Esophagus muscularis mucosa (tissue), 4 donors: ENCODE data around the gene NOTO. TPM values are rescaled to one million over a fixed set of nuclear protein-coding genes. Genes with fewer than 3 reads are reported as not detected.
"Not testable (repeated sequence)": the region's sequence is repeated elsewhere in the genome, so short reads cannot be mapped to it uniquely, and the experiment has no call there.

Experiments
- DNase-seq: peaks from one replicate; pipeline ENCODE4 v3.0.0-alpha.2; 2017; ENCODE audit errors: extremely low spot score
- H3K27ac ChIP-seq, 4 donors: fragments of 200-600 bp; sonication (generic); replicated peaks in 1 of 4; 1 replicate in 3 of 4; 2 replicates in 1 of 4; pipeline ENCODE4 v1.5.1; 2016 to 2019; ENCODE audit warnings: mild to moderate bottlenecking in 1 of 4
- H3K27me3 ChIP-seq, 4 donors: fragments of 200-600 bp; sonication (generic); one replicate each; pipeline versions ENCODE4 v1.5.1 to v1.6.0; 2016 to 2019
- H3K36me3 ChIP-seq, 4 donors: fragments of 200-600 bp; sonication (generic); one replicate each; pipeline ENCODE4 v1.5.1; 2016 to 2019
- H3K4me1 ChIP-seq, 4 donors: fragments of 200-600 bp; sonication (generic); one replicate each; pipeline ENCODE4 v1.5.1; 2016 to 2019
- H3K4me3 ChIP-seq, 4 donors: fragments of 200-600 bp; sonication (generic); 1 replicate in 2 of 4; 2 replicates in 2 of 4; pipeline ENCODE4 v1.5.1; 2016 to 2019; ENCODE audit warnings: mild to moderate bottlenecking in 4 of 4, moderate library complexity in 1 of 4
- H3K9me3 ChIP-seq, 4 donors: fragments of 200-600 bp; sonication (generic); 1 replicate in 3 of 4; 2 replicates in 1 of 4; pipeline ENCODE4 v1.5.1; 2016 to 2019
- EP300 ChIP-seq: sonication (generic); formaldehyde crosslinking; IDR thresholded peaks from one replicate; pipeline ENCODE4 v1.6.1; 2017; ENCODE audit warnings: antibody characterized with exemption
- POLR2A ChIP-seq: fragments of 450-650 bp; IDR thresholded peaks from one replicate; pipeline ENCODE4 v1.6.1; 2017; ENCODE audit warnings: antibody characterized with exemption, moderate library complexity, mild to moderate bottlenecking, low read depth
- POLR2AphosphoS5 ChIP-seq, 2 donors: sonication (generic); formaldehyde crosslinking; IDR thresholded peaks; one replicate each; pipeline ENCODE4 v1.6.1; 2017; ENCODE audit warnings: antibody characterized with exemption in 2 of 2
- WGBS: methylation state at CpG from one replicate; pipeline ENCODE4 v1.1.5; 2018; 5-methylcytosine and 5-hydroxymethylcytosine counted together
- intact Hi-C: fragments of 100-400 bp; cut with DNase I; formaldehyde crosslinking; loops from one replicate; pipeline ENCODE4 v1.15.1; 2023
- total RNA-seq, 4 donors: library from RNA; depleted of rRNA; stranded (reverse); fragments of >200 nt; gene quantifications; one replicate each; pipeline versions ENCODE4 v1.1.0 to v1.2.1, GENCODE V29; 2016
- TF ChIP-seq, protein P1 (sequence below), 3 experiments: fragments of 200-600 bp in 2 of 3; fragments of 450-650 bp in 1 of 3; sonication (generic) in 2 of 3; IDR thresholded peaks; one replicate each; pipeline ENCODE4 v1.5.1; 2017 to 2019; ENCODE audit warnings: antibody characterized with exemption in 3 of 3, mild to moderate bottlenecking in 2 of 3, moderate library complexity in 1 of 3

NOTO gene, protein sequence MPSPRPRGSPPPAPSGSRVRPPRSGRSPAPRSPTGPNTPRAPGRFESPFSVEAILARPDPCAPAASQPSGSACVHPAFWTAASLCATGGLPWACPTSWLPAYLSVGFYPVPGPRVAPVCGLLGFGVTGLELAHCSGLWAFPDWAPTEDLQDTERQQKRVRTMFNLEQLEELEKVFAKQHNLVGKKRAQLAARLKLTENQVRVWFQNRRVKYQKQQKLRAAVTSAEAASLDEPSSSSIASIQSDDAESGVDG
- not detected for total RNA-seq

DNA sequence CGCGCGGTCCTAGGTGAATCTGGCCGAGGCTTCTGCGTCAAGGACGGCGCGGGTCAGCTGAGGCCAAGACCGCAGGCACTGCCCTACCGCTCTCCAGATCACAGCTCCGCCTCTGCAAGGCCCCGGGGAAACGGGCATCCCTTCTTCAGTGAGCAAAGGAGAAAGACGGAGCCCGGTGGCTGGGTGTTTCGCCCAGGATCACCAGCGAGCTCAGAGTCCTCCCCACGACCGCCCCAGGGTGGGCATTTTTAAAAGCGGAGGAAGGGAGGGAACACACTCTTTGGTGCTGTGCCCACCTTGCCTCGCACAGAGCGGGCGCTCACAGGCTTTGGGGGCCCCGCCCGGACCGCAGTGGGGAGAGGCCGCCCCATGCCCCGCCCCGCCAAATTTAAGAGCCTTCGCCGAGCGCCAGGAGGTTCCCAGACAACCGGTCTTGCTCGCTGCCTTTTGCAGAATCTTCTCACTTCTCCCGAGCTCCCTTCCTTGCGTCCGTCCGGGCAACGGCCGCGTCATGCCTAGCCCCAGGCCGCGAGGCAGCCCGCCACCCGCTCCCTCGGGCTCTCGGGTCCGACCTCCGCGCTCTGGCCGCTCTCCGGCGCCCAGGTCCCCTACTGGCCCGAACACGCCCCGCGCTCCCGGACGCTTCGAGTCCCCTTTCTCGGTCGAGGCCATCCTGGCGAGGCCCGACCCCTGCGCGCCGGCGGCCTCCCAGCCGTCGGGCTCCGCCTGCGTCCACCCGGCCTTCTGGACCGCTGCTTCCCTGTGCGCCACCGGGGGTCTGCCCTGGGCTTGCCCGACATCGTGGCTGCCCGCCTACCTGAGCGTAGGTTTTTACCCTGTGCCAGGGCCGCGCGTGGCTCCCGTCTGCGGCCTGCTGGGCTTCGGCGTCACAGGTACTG, at the start of gene NOTO:
Gene NOTO (plus strand): TSS at position 419 of the 899 bp plus-strand sequence. CDS start 93 bp downstream, at position 512.
- Histone ChIP-seq H3K4me1 (peaks cover 15 to 18% (median 16%) of the 10 kb centered on the region in 4 donors), H3K27ac (no peak within 1 kb of the TSS), H3K4me3 (peak within 1 kb of the TSS; percentile 30 to 48 (median 40)), H3K27me3 (peaks cover 0 to 95% (median 32%) of the 10 kb centered on the region in 4 donors), H3K9me3 (no peaks in the 10 kb centered on the region), H3K36me3 (no peaks in the 10 kb centered on the region)
- WGBS, result 5% methylated on average over 38 of the region's 87 CpGs
- TF ChIP-seq POLR2A, result no peak
- no peak for TF ChIP-seq POLR2AphosphoS5 (IDR thresholded peaks at IDR 0.05)
- TF ChIP-seq, protein P1, sequence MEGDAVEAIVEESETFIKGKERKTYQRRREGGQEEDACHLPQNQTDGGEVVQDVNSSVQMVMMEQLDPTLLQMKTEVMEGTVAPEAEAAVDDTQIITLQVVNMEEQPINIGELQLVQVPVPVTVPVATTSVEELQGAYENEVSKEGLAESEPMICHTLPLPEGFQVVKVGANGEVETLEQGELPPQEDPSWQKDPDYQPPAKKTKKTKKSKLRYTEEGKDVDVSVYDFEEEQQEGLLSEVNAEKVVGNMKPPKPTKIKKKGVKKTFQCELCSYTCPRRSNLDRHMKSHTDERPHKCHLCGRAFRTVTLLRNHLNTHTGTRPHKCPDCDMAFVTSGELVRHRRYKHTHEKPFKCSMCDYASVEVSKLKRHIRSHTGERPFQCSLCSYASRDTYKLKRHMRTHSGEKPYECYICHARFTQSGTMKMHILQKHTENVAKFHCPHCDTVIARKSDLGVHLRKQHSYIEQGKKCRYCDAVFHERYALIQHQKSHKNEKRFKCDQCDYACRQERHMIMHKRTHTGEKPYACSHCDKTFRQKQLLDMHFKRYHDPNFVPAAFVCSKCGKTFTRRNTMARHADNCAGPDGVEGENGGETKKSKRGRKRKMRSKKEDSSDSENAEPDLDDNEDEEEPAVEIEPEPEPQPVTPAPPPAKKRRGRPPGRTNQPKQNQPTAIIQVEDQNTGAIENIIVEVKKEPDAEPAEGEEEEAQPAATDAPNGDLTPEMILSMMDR (IDR thresholded peaks at IDR 0.05), result no peak
- intact Hi-C loops, result no loop called here
- no peak for DNase-seq

DNA sequence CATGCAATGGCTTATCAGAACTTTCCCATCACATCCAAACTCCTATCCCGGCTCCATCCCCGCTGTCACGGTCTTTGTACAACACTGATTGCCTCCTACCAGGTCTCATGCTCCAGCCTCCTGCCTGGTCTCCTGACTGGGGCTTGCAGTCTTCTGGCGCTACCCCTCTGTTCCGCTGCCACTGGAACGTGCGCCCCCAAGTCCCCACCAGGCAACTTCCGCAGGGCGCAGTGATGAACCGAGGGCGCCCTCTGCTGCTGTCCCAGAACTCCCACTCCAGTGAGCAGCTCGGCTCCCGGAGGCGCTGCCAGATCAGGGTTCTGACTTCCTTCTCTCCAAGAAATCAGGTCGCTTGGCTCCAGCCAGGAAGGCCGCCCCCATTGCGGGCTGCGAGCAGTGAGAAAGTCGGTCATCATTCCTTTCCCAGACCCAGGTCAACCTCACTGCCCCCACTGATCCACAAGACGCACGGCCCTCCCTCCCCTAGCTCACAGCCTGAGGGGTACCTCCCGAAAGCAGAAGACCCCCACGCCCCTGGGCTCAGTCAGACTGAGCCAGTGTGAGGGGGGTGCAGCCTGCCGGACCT, 45.7 kb upstream of the NOTO start:
- H3K36me3 ChIP-seq, result no peaks in the 10 kb centered on the region
- H3K9me3 ChIP-seq, result no peaks in the 10 kb centered on the region
- intact Hi-C loops, result loop anchor here (2.0 kb wide), 1 partner anchor 72 kb away; no protein-coding TSS in a partner anchor
- TF ChIP-seq, protein P1 (IDR thresholded peaks at IDR 0.05), result peak; percentile 67 to 76 (median 73)
- TF ChIP-seq POLR2AphosphoS5 (IDR thresholded peaks at IDR 0.05), result no peak
- peak; percentile 90 for DNase-seq
- H3K27ac ChIP-seq, result no peak overlapping the region
- H3K4me3 ChIP-seq, result no peak overlapping the region
- peaks cover 0 to 42% (median 8%) of the 10 kb centered on the region in 4 donors for H3K27me3 ChIP-seq
- WGBS, result 8% methylated on average over 22 of the region's 24 CpGs
- H3K4me1 ChIP-seq, result peaks cover 5 to 9% (median 7%) of the 10 kb centered on the region in 4 donors

DNA sequence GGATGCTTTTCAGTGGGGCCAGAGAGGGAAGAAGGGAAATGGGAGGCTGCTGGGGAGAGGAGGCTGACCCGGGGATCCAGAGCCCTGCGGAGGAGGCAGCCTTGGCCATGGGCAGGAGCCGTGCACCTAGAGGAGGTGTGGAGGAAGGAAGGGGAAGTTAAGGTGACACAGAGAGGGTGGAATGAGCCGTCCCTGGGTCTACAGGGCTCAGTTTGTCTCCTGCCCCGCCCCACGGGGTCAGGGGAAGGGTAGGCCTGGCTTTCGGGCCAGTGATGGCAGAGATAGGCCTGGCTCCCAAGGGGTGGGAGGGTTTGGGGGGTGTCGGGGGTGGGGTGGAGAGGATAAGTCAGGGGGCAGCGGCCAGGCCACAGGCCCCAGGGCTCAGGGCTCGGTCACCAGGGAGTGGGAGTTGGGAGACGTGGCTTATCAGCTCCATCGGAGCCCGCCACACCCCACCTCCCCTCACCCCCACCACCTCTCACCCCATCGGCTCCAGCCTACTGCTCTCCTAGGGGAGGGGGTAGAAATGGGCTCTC, 39.5 kb upstream of the NOTO start:
- Histone ChIP-seq H3K4me3 (no peak overlapping the region), H3K9me3 (no peaks in the 10 kb centered on the region), H3K4me1 (no peaks in the 10 kb centered on the region), H3K27ac (no peak overlapping the region), H3K36me3 (no peaks in the 10 kb centered on the region), H3K27me3 (peaks cover 0 to 38% (median 0%) of the 10 kb centered on the region in 4 donors)
- 71% methylated on average over 9 of the region's 14 CpGs for WGBS
- intact Hi-C loops, result loop anchor here (2.0 kb wide), 1 partner anchor 170 kb away; no protein-coding TSS in a partner anchor
- TF ChIP-seq EP300 (no peak), POLR2A (no peak), POLR2AphosphoS5 (IDR thresholded peaks at IDR 0.05) (no peak)
- TF ChIP-seq, protein P1 (IDR thresholded peaks at IDR 0.05), result no peak
- DNase-seq, result peak; percentile 45

DNA sequence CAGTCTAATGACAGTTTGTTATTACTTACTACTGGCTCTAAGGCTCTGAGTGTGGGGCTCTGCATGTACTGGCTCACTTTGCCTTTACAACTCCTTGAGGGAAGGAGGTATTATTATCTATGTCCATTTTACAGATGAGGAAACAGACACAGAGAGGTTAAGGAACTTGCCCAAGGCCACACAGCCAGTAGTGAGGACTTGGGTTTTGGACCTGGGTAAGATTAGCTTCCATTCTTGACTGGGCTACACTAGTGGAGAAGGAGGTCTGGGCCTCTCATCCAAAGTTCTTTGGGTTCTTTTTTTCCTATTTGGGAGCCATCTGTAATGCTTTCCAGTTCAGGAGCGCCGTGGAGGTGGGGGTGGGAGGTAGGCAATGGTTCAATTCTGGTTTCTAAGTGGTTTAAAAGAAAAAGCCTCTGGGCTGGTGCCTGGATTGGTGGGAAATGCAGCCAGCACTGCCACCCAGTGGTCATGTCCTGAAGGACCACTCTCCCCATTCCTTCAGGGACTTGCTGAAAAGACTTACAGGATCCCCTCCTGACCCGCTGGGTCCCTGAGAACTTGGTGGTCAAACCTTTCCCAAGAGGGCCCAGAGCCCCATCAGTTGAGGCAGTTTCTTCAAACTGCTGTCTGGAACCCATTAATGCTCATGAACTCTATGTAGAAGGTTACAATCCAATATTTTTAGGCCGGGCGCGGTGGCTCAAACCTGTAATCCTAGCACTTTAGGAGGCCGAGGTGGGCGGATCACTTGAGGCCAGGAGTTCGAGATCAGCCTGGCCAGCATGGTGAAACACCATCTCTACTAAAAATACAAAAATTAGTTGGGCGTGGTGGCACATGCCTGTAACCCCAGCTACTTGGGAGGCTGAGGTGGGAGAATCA, 38.6 kb upstream of the NOTO start:
- 55% methylated on average over 10 of the region's 10 CpGs for WGBS
- Histone ChIP-seq H3K27me3 (peaks cover 0 to 32% (median 0%) of the 10 kb centered on the region in 4 donors), H3K4me1 (no peaks in the 10 kb centered on the region), H3K4me3 (no peak overlapping the region), H3K27ac (no peak overlapping the region), H3K36me3 (no peaks in the 10 kb centered on the region), H3K9me3 (no peaks in the 10 kb centered on the region)
- intact Hi-C loops, result loop anchor here (2.0 kb wide), 1 partner anchor 171 kb away; no protein-coding TSS in a partner anchor
- peak; percentile 92 for DNase-seq
- peak in 1 of 2 donors; percentile 20 for TF ChIP-seq POLR2AphosphoS5 (IDR thresholded peaks at IDR 0.05)
- TF ChIP-seq POLR2A, result no peak
- TF ChIP-seq, protein P1 (IDR thresholded peaks at IDR 0.05), result peak; percentile 76 to 95 (median 86)
- TF ChIP-seq EP300, result no peak

DNA sequence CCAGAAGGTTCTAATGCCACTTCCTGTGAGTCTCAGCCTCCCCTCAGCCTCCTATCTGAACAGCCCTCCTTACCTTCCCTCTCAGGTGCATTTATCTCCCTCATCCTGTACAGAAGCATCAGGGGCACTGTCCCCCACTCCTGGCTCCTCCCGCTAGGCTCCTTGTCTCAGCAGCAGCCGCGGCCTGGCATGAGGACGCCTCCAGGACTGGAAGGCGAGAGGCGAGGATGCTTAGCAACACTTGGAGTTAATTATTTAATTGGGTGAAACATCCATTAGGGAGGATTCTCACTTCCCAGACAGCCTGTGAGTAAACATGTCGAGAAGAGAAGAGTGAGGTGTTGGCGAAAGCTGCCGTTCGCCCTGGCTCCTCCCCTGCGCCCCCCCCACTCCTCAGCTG, 36.4 kb upstream of the NOTO start:
- H3K9me3 ChIP-seq, DNase-seq, H3K4me3 ChIP-seq, intact Hi-C loops, H3K4me1 ChIP-seq, H3K36me3 ChIP-seq, H3K27ac ChIP-seq: not testable (repeated sequence)
- peaks cover 0 to 15% (median 0%) of the 10 kb centered on the region in 4 donors for H3K27me3 ChIP-seq
- 53% methylated on average over 7 of the region's 11 CpGs for WGBS

DNA sequence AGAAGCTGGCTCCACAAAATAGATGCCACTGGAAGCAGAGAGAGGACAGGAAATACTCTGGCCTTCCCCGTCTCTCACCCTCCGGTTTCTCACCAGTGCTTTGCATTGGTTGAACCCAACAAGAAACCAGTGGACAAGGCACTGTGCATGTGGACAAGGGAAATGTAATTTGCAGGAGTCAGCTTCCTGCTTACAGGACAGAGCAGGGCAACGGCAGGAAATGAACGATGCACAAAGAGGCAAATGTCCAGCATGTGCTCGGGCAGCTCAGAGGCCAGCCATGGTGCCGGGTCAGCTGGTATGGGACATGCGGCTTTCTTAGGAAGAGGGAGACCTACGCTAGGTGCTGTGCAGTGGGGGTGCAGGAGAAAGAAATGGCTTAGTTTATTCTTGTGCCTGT, 35.6 kb upstream of the NOTO start:
- WGBS, result 92% methylated on average over 2 of the region's 8 CpGs
- intact Hi-C loops, result not testable (repeated sequence)

More for the DNA sequence above, 35.6 kb upstream of the NOTO start:
- not testable (repeated sequence) for H3K36me3 ChIP-seq, H3K4me1 ChIP-seq, DNase-seq, H3K4me3 ChIP-seq, H3K9me3 ChIP-seq, H3K27ac ChIP-seq
- peaks cover 0 to 16% (median 0%) of the 10 kb centered on the region in 4 donors for H3K27me3 ChIP-seq
